Neural progenitor cell (in vitro differentiated cells): ENCODE measurements around the gene TCF7L2. TPM values are rescaled to one million over a fixed set of nuclear protein-coding genes. Genes with fewer than 3 reads are reported as not detected.

Experiments
- DNase-seq: peaks from one replicate; pipeline ENCODE4 v3.0.0-alpha.2; 2016; ENCODE audit warnings: low spot score
- H2AFZ ChIP-seq: fragments of 200-600 bp; sonication (generic); replicated peaks from 2 replicates; pipeline ENCODE4 v1.6.1; 2016; ENCODE audit warnings: antibody characterized with exemption
- H3F3A ChIP-seq: fragments of 200-600 bp; sonication (generic); 2 replicates; pipeline ENCODE4 v1.6.1; 2016; ENCODE audit warnings: antibody characterized with exemption, low read depth
- H3K27ac ChIP-seq: fragments of 200-600 bp; sonication (generic); 2 replicates; pipeline ENCODE4 v1.5.1; 2016; ENCODE audit warnings: mild to moderate bottlenecking
- H3K27me3 ChIP-seq: fragments of 200-600 bp; sonication (generic); 2 replicates; pipeline ENCODE4 v1.6.1; 2016; ENCODE audit warnings: mild to moderate bottlenecking, moderate library complexity
- H3K36me3 ChIP-seq: fragments of 200-600 bp; sonication (generic); 2 replicates; pipeline ENCODE4 v1.5.1; 2016
- H3K4me1 ChIP-seq: fragments of 200-600 bp; sonication (generic); 2 replicates; pipeline ENCODE4 v1.6.1; 2016; ENCODE audit warnings: mixed run types
- H3K4me2 ChIP-seq: fragments of 200-600 bp; sonication (generic); 2 replicates; pipeline ENCODE4 v1.6.1; 2016
- H3K4me3 ChIP-seq: fragments of 200-600 bp; sonication (generic); 2 replicates; pipeline ENCODE4 v1.5.1; 2016
- H3K79me2 ChIP-seq: fragments of 200-600 bp; sonication (generic); 2 replicates; pipeline ENCODE4 v1.6.1; 2016; ENCODE audit warnings: low read depth
- H3K9ac ChIP-seq: fragments of 200-600 bp; sonication (generic); 2 replicates; pipeline ENCODE4 v1.6.1; 2016
- H3K9me3 ChIP-seq: fragments of 200-600 bp; sonication (generic); 2 replicates; pipeline ENCODE4 v1.5.1; 2016; ENCODE audit warnings: low read depth
- H4K20me1 ChIP-seq: fragments of 200-600 bp; sonication (generic); 2 replicates; pipeline ENCODE4 v1.6.1; 2016; ENCODE audit warnings: low read depth
- H3K27ac Mint-ChIP-seq: 3 replicates; pipeline ENCODE4 v1.8.0; 2021; ENCODE audit warnings: mixed read lengths
- H3K27me3 Mint-ChIP-seq: 2 replicates; pipeline ENCODE4 v1.8.0; 2022; ENCODE audit warnings: low read depth, mild to moderate bottlenecking, inconsistent platforms, moderate library complexity, mixed read lengths; ENCODE audit not compliant: insufficient read depth
- H3K36me3 Mint-ChIP-seq: 3 replicates; pipeline ENCODE4 v1.8.0; 2021; ENCODE audit warnings: mixed read lengths
- H3K4me1 Mint-ChIP-seq: 3 replicates; pipeline ENCODE4 v1.8.0; 2021; ENCODE audit warnings: mixed read lengths
- H3K4me3 Mint-ChIP-seq: 3 replicates; pipeline ENCODE4 v1.8.0; 2021; ENCODE audit warnings: mild to moderate bottlenecking, moderate library complexity, mixed read lengths
- H3K9me3 Mint-ChIP-seq: 3 replicates; pipeline ENCODE4 v1.8.0; 2020; ENCODE audit warnings: mixed read lengths
- EZH2 ChIP-seq: fragments of 200-600 bp; sonication (generic); IDR thresholded peaks from 2 replicates; pipeline ENCODE4 v1.6.1; 2017; ENCODE audit warnings: antibody characterized with exemption, mild to moderate bottlenecking, moderate library complexity
- EZH2phosphoT487 ChIP-seq: fragments of 200-600 bp; sonication (generic); IDR thresholded peaks from 2 replicates; pipeline ENCODE4 v1.6.1; 2017; ENCODE audit warnings: antibody characterized with exemption
- total RNA-seq: library from RNA; depleted of rRNA; stranded (reverse); fragments of >200 nt; gene quantifications from 2 replicates; pipeline ENCODE4 v1.2.3, GENCODE V29; 2015; ENCODE audit warnings: low replicate concordance
- TF ChIP-seq, protein P1 (sequence below): fragments of 200-600 bp; sonication (generic); IDR thresholded peaks from 2 replicates; pipeline ENCODE4 v1.5.1; 2017; ENCODE audit warnings: antibody characterized with exemption, mild to moderate bottlenecking

Gene TCF7L2
- total RNA-seq, 1 donor from 2014 or later: 12.3 TPM

DNA sequence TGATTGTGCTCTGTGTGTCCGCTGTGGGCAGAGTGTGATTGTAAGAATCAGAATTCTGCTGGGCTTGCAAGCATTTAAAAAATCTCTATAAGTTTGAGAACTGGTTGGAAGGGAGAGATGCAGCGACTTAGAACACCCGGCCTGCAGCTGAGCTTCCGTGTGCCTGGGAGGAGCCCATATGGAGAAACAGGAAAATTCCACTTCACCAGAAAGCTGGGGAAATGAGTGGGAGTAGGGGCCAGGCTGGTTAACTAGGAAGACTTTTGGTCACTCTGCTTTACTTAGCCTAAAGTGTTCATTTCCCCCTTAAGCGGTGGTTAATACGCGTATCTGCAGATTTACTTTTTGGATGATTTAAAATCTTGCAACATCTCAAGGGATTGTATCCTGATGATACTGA is 72.2 kb downstream of the TCF7L2 start:
- peaks cover 100% of the 10 kb centered on the region for H3K79me2 ChIP-seq
- H3F3A ChIP-seq: peaks cover 64% of the 10 kb centered on the region
- H3K9ac ChIP-seq: no peak overlapping the region
- H3K9me3 ChIP-seq: no peaks in the 10 kb centered on the region
- no peak overlapping the region for H3K4me3 ChIP-seq
- H3K27ac ChIP-seq: no peak overlapping the region
- H3K27me3 Mint-ChIP-seq: peaks cover 2% of the 10 kb centered on the region
- H3K36me3 Mint-ChIP-seq: no peaks in the 10 kb centered on the region
- H3K4me2 ChIP-seq: no peak overlapping the region
- peaks cover 100% of the 10 kb centered on the region for H4K20me1 ChIP-seq
- H3K27ac Mint-ChIP-seq: no peak overlapping the region
- no peak overlapping the region for H2AFZ ChIP-seq
- H3K4me1 ChIP-seq: peaks cover 48% of the 10 kb centered on the region
- H3K36me3 ChIP-seq: no peaks in the 10 kb centered on the region
- H3K9me3 Mint-ChIP-seq: no peaks in the 10 kb centered on the region
- no peak overlapping the region for H3K4me3 Mint-ChIP-seq
- TF ChIP-seq EZH2: no peak
- TF ChIP-seq EZH2phosphoT487: no peak
- TF ChIP-seq, protein P1, sequence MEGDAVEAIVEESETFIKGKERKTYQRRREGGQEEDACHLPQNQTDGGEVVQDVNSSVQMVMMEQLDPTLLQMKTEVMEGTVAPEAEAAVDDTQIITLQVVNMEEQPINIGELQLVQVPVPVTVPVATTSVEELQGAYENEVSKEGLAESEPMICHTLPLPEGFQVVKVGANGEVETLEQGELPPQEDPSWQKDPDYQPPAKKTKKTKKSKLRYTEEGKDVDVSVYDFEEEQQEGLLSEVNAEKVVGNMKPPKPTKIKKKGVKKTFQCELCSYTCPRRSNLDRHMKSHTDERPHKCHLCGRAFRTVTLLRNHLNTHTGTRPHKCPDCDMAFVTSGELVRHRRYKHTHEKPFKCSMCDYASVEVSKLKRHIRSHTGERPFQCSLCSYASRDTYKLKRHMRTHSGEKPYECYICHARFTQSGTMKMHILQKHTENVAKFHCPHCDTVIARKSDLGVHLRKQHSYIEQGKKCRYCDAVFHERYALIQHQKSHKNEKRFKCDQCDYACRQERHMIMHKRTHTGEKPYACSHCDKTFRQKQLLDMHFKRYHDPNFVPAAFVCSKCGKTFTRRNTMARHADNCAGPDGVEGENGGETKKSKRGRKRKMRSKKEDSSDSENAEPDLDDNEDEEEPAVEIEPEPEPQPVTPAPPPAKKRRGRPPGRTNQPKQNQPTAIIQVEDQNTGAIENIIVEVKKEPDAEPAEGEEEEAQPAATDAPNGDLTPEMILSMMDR: no peak
- no peaks in the 10 kb centered on the region for H3K27me3 ChIP-seq
- H3K4me1 Mint-ChIP-seq: peaks cover 53% of the 10 kb centered on the region
- DNase-seq: no peak

DNA sequence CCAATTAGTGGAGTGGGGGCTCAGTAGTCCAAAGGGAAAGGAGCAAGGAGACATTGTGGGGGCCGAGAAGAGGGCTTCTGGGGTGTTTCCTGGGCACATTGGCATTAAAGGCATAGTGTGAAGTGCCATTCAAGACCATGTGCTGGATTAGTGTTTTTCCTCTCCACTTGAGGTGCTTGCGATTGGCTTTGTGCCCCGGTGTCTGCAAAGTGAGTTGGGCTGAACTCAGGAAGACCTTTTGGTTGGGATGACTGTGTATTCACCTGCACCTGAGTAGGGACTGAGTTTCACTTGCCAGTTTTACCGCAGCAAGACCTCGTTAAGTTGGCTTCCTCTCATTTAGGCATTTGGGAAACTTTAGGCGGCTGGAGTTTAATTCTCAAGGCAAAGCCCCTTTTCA is 73.0 kb downstream of the TCF7L2 start:
- DNase-seq: no peak
- H3K36me3 Mint-ChIP-seq: no peaks in the 10 kb centered on the region
- H3K4me3 ChIP-seq: no peak overlapping the region
- H3F3A ChIP-seq: peaks cover 67% of the 10 kb centered on the region
- H3K27me3 Mint-ChIP-seq: peaks cover 2% of the 10 kb centered on the region
- peaks cover 100% of the 10 kb centered on the region for H4K20me1 ChIP-seq
- H3K27ac ChIP-seq: no peak overlapping the region
- TF ChIP-seq EZH2 (no peak), EZH2phosphoT487 (no peak)
- TF ChIP-seq, protein P1: no peak
- H3K4me1 ChIP-seq: peaks cover 52% of the 10 kb centered on the region
- H3K36me3 ChIP-seq: no peaks in the 10 kb centered on the region
- H3K27ac Mint-ChIP-seq: no peak overlapping the region
- no peak overlapping the region for H3K9ac ChIP-seq
- H2AFZ ChIP-seq: no peak overlapping the region
- H3K9me3 ChIP-seq: no peaks in the 10 kb centered on the region
- H3K4me1 Mint-ChIP-seq: peaks cover 56% of the 10 kb centered on the region
- no peaks in the 10 kb centered on the region for H3K27me3 ChIP-seq
- peaks cover 98% of the 10 kb centered on the region for H3K79me2 ChIP-seq
- H3K9me3 Mint-ChIP-seq: no peaks in the 10 kb centered on the region
- H3K4me2 ChIP-seq: no peak overlapping the region
- H3K4me3 Mint-ChIP-seq: no peak overlapping the region

DNA sequence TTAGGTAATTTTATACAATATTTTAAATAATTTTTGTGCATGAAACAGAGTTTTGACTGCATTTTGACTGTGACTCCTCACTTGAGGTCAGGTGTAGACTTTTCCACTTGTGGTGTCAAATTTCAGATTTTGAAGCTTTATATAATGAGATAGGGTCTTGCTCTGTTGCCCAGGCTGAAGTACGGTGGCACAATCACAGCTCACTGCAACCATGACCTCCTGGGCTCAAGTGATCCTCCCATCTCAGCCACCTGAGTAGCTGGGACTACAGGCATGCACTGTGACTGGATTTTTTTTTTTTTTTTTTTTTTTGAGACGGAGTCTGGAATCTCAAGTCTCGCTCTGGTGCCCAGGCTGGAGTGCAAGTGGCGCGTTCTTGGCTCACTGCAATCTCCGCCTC is 74.9 kb downstream of the TCF7L2 start:
- Histone ChIP-seq H2AFZ (no peak overlapping the region), H3K9ac (no peak overlapping the region), H3K4me3 (no peak overlapping the region), H3K4me1 (peaks cover 45% of the 10 kb centered on the region), H4K20me1 (peaks cover 100% of the 10 kb centered on the region), H3K9me3 (no peaks in the 10 kb centered on the region), H3K27ac (no peak overlapping the region), H3K27me3 (no peaks in the 10 kb centered on the region), H3K36me3 (no peaks in the 10 kb centered on the region), H3F3A (peaks cover 59% of the 10 kb centered on the region), H3K4me2 (no peak overlapping the region), H3K79me2 (peaks cover 98% of the 10 kb centered on the region)
- Mint-ChIP-seq H3K36me3 (peaks cover 3% of the 10 kb centered on the region), H3K9me3 (no peaks in the 10 kb centered on the region), H3K27me3 (peaks cover 2% of the 10 kb centered on the region), H3K4me1 (peaks cover 52% of the 10 kb centered on the region), H3K4me3 (no peak overlapping the region), H3K27ac (no peak overlapping the region)
- TF ChIP-seq, protein P1: no peak
- no peak for TF ChIP-seq EZH2phosphoT487
- no peak for TF ChIP-seq EZH2
- DNase-seq: no peak
